Measurements from ENCODE around the gene TBC1D1.

The TBC1D1 gene

DNA sequence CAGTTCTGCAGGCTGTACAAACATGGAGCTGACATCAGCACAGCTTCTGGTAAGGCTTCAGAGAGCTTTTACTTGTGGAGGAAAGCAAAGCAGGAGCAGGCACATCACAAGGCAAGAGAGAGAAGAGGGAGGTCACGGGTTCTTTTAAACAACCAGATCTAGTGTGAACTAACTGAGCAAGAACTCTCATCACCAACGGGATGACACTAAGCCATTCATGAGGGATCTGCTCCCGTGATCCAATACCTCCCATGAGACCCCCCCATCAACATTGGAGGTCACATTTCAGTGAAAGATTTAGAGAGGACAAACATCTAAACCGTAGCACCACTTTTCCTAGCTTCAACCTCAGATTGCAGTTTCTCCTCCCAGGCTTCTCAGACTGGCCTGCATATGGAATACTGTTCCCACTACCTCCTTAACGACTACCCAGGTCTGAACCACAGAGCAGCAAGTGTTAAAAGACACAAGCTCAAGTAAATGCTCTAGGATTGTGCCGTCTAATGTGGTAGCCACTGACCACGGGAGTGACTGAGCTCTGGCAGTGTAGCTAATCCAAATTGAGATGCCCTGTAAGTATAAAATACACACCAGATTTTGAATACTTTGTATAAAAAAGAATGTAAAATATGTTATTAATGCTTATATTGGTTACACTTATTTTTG lies 262.0 kb downstream of the TBC1D1 start:
- DNase-seq (ENCODE audit: low spot score) = no peak

GRCh38 chr4:38153387-38153760 lies 262.5 kb downstream of the TBC1D1 start:
- DNase-seq (ENCODE audit: low spot score) = no peak

DNA sequence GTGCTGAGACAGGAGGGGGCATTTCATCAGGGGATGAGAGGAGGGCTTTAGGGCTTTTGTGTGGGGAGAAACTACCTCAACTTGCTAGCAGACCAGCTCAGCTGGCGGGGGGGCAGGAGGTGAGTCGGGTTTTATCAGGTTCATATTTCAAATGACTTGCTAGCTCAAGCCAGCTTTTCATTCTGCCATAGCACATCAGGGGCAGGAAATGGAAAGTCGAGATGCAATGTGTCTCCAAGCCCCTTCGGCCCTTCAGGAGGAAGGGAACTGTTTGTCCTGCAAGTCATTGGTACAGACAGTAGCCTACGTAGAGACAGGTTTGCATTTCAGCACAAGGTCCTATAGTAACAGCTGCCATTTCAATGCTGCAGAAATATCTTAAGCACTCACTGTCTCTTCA lies 263.4 kb downstream of the TBC1D1 start:
- DNase-seq (ENCODE audit: low spot score) = no peak

DNA sequence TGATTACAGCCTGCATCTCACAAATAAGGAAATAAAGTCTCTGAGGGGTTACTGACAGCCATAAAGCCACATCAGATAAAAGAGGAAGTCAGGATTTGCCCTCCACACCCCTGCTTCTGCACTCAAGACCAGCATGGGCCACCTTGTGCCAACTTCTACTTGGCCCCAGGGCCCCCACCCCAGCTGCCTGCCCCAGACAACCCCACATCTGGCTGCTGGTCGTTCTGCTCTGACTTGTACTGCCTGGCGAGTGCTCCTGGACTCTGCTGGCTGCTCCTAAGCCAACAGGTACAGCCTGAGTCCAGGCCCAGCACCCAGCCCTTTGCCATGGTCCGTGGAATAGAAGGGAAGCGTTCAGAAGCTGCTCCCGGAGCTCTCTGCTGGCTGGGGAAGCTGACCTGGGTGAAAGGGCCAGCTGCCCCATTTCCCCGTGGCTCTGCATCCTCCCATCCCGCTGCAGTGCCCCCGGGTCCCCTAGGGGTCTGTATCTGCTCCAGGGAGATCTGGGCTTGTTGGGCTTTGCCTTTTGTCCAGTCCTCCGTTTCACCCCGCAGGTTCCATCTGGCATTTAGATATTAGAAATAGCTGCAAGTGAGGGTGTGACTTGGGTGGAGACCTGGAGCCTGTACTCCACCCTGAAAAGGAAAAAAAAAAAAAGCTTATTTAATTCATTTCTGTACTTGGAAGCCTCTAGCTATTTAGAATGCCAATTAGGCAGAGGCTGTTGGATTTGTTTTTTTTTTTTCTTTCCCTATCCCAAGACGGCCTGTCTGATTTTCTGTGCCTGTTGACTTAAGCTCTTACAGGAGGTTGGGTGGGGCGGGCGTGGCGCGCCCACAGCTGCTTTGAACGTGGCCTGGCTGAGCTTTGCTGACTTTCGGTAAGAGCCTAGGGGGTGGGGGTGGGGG lies 264.1 kb downstream of the TBC1D1 start:
- no peak for DNase-seq (ENCODE audit: low spot score)

GRCh38 chr4:38155589-38156294 lies 264.9 kb downstream of the TBC1D1 start:
- no peak for DNase-seq (ENCODE audit: low spot score)

- DNase-seq (ENCODE audit: low spot score) = no peak
Measured at GRCh38 chr4:38157592-38157991, 266.7 kb downstream of the TBC1D1 start.

DNA sequence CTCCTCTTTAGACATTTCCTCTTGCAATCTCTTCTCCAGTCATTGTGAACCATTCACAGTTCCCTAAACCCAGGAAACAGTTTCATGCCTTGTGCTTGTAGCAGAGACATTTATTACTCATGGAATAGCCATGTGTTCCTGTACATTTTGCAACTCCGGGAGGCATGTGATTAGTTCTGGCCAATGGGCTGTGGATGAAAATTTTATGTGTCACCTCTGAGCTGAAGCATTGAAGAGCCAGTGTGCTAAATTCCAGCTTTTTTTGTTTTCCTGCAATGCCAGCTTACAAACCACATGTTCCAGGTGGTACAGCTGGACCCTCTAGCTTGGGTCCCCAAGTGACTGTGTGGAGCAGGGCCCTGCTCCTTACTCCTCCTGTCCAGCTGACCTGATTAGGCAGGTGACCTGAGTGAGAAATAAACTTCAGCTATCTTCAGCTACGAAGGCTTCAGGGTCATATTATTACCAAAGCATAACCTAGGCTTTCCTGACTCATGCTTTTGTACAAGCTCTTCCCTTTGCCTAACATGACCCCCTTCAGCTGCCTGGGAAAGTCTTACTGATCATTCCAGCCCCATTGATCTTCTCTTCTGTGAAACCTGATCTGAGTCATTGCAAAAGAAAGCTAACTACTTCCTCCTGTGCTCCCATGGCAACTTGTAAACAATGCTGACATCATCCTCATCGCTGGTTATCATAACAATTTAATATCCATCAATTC lies 269.8 kb downstream of the TBC1D1 start:
- no peak for DNase-seq (ENCODE audit: low spot score)

DNA sequence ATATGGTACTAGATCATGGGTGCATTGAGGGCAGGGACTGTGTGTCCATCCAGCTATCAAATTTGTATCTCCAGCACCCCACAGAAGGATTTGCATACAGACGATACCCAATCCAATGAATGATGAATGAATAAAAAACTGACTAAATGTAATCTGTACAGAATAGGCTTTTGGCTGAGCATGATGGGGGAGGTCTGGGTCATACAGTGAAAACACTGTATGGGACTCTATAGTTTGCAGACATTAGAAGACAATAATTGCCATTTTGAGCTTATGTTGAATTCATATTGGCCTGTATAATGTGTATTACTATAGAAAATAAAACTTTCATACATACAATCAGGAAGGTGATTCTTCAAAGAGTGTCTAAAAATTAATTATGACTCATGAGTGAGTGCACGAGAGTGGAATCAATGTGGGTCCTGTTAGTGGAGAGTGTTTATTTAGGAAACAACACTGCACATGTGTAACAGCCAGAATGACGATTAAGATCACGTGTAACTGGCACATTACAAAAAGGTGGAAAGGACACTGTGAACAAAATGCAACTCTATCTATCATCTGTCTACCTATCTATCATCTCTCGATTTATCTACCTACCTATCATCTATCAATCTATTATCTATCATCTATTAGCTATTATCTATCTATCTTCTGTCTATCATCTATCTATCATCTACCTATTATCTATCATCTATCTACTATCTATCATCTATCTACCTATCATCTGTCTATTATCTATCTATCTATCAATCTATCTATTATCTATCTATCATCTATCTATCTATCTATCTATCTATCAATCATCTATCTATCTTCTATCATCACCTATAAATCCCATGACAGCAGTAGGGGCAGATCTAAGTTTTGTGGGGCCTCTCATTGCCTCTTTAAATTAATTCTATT lies 270.6 kb downstream of the TBC1D1 start:
- no peak for DNase-seq (ENCODE audit: low spot score)

GRCh38 chr4:38162240-38162784 lies 271.4 kb downstream of the TBC1D1 start:
- DNase-seq (ENCODE audit: low spot score) = no peak

DNA sequence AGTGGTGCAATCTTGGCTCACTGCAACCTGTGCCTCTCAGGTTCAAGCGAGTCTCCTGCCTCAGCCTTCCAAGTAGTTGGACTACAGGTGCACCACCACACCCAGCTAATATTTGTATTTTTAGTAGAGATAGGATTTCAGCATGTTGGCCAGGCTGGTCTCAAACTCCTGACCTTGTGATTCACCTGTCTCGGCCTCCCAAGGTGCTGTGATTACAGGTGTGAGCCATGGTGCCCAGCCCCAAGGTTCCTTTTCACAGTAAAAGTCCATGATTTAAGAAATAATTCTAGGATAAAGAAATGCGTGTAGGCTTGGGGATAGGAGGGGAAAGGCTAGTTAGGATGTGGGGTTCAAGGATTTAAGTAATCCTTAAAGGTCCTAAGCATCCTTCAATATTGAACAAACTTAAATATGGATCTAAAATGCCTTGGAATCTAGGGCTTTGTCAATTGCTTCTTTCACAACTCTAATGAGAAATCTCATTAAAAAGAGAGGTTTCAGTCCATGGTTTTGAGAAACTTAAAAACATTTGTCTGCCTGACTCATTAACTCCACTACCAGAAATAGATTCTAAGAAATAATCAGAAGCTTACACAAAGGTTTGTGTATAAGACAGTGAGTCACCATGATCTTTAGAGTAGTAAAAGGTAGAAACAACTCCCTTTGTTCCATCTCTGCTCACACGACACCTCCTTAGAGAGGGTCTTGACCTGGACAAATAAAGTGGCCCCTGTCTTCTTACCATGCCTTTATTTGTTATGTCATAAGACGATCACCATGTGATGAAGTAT lies 272.5 kb downstream of the TBC1D1 start:
- peak; percentile 78 for DNase-seq (ENCODE audit: low spot score)

DNA sequence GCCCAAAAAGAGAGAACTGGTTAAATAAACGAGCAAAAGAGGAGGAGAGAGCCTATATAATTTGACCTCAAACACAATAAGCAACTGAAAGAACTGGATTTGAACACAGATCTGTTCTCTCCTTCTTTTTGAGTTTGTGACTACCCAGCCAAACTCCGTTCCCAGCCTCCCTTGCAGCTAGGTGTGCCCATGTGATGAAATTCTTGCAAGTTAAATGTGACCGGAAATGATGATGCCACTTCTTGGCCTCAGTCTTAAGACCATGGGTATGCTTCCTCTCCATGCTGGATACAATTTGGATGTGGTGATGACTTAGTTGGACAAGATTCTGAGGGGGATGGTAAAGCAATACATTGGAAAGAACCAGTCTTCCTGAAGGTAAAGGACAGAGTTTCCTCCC lies 273.5 kb downstream of the TBC1D1 start:
- no peak for DNase-seq (ENCODE audit: low spot score)

DNA sequence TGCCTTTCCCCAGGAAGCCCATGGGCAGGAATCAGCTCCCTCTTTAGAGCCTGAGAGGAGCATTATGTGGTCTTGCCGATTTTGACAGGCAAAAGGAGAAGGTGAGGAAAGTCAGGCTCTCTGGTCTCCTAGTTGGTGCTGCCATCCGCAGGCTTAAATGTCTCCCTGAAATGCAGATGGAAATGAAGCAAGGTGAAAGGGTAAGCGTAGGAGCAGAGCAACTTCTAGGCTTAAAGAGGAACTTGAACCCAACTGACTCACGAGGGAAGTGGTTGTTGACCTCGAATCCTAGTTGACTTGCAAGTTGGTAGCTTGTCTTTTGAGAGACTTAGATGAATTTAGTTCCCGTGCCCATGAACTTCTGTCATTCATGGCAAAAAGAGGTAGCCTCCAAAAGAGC lies 275.2 kb downstream of the TBC1D1 start:
- no peak for DNase-seq (ENCODE audit: low spot score)

DNA sequence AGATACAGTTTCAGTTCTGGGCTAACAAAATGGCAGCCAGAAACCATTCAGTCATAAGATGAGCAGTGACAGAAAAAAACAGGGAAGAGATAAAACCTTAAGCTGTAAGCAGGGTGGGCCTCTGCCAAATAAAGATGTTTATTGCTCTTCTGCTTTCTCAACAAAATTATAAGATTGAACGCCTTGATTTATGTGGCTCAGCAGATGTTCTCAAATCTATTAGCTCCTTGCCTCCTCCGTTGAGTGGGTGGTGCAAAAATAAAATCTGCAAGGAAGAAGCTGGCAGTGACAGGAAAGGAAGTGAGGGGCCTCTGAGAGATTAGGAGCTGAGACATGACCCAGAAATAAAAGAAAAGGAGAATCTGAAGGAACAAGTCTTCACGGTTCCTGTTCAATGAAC lies 275.9 kb downstream of the TBC1D1 start:
- no peak for DNase-seq (ENCODE audit: low spot score)

DNA sequence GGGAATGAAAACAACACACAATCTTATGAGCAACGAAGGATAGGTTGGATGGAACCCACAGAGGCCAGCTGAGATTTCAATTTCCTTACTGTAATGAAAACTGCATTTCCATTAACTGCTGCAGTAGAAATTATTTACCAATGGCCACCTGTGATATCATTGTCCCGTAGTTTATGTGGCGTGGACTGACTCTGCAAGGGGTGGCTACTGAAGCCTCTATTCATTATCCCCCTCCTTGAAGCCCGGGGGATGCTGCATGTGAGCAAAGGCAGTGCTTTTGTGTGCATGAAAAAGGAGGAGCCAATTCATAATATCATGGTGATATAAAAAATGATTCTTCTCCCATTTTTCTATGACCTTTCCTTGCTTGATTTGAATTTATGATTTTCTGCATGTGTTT lies 277.1 kb downstream of the TBC1D1 start:
- DNase-seq (ENCODE audit: low spot score) = no peak

GRCh38 chr4:38169524-38169923 lies 278.6 kb downstream of the TBC1D1 start:
- no peak for DNase-seq (ENCODE audit: low spot score)

DNA sequence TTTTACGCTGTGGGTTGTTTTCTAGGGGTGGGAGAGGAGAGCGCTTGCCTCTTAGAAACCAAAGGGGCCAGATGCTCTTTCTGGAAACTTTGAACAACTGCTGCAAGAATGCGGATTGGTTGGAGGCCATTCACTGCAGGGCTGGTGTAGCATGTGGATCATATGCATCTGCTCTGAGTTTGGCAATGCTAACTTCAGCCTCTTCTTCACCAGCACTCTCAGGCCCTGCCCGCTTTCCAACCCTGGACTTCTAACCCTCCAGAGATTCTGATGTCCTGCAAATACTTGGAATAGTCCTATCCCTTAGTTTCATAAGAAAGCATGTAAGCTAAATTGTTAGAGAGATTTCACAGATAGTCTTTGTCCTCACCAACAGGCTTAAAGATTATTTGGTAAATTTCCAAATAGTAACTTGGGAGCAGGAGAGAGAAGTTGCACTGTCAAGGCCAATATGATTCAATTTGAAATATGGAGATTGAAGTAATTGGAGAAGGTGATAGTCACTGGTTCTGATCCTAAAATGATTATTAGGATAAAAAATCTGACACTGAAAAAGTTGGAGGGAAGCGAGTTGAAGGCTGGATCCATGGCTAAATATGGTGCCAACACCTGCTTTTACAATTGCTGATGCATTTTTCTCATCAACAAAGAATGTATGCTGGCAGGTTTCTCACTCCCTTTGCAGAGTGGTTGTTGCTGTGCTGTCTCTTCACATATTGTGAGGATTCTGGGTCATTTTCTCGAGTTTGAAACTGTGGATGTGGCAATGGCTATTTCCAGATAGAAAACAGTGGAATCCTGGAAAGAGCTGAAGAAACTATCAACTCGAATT lies 279.7 kb downstream of the TBC1D1 start:
- no peak for DNase-seq (ENCODE audit: low spot score)

- no peak for DNase-seq (ENCODE audit: low spot score)
Measured at GRCh38 chr4:38172078-38172477, 281.2 kb downstream of the TBC1D1 start.

DNA sequence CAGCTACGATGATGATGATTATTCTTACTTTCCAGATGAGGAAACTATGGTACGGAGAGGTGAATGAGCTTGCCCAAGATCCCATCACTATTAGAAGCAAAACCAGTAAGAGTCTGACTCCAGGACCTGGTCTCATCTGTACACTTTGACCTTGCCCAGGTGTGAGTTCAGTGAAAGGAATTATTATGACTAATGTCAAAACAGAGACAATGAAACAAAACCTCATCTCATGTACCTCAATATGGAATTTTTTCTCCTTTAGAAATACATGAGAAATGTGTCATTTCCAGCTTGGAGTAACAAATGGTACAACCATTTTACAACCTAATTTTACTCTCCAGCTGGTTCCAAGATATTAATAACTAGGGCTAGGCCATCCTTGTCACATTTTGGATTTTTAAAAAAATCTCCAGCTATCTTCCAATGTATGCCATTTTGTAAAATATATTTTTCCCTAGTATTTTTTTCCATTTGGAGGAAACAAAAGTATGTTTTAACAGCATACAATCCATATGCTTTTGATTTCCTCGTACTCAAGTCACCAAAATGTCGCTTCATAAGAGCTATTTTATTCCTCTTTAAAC lies 283.1 kb downstream of the TBC1D1 start:
- DNase-seq (ENCODE audit: low spot score) = no peak

DNA sequence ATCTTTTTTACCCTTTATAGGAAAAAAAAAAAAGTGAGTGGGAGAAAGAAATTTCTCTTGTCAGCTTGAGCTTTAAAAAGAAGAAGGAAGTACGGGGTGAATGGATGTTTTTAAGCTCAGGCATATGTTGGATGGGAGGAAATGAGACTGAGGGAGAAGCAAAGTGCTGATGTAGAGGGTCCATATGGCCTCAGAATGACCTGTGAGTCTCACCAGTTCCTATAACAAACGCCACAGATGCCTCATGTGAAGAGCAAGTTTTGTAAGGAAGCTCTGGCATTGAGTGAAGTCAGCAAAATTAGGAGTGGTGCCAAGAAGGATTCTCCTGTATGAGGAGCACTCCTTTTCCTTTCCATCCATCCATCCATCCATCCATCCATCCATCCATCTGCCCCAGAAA lies 283.9 kb downstream of the TBC1D1 start:
- no peak for DNase-seq (ENCODE audit: low spot score)

Data from COLO829 (cell line).